HepG2 (cell line): ENCODE measurements around the gene CNIH3.

Source experiments
- ATF2 ChIP-seq: sonication (generic); formaldehyde crosslinking; IDR thresholded peaks from 2 replicates; pipeline ENCODE4 v1.4.0; 2020; ENCODE audit warnings: missing genetic modification reagents
- REST ChIP-seq, 2 experiments: IDR thresholded peaks; 2 replicates each; pipeline ENCODE4 v1.6.1; 2011 to 2012; ENCODE audit warnings: low read length in 2 of 2, borderline replicate concordance in 1 of 2, low read depth in 1 of 2, mild to moderate bottlenecking in 1 of 2, moderate library complexity in 1 of 2
- RFX5 ChIP-seq: IDR thresholded peaks from 2 replicates; pipeline ENCODE4 v1.6.1; 2011; ENCODE audit warnings: low read depth, low read length, improper control_type of control experiment
- ZNF282 ChIP-seq: fragments of 450-650 bp; IDR thresholded peaks from 2 replicates; pipeline ENCODE4 v1.6.1; 2018; ENCODE audit not compliant: partially characterized antibody
- ZNF770 ChIP-seq: sonication (generic); formaldehyde crosslinking; IDR thresholded peaks from 2 replicates; pipeline ENCODE4 v1.5.0; 2020; ENCODE audit warnings: mild to moderate bottlenecking, missing genetic modification reagents

DNA sequence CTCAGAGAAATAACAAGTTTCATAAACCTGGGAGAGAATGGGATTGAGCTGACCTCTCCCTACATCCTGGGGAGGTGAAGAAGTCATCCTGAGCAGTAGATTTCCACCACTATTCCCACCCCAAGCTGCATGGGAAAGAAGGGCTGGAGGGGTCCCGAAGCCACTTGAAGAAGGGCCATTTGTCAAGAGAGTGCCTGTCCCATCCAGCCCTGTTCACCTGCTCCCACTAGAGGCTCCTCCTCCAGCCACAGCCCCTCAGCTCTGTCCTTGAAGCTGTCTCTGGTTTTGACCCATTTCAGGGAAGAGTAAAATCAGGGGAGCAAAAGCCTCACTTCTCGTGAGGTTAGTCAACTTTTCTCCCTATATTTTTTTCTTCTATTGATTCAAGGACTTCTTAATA is 157.5 kb downstream of the CNIH3 start:
- TF ChIP-seq ZNF282, result no peak
- no peak for TF ChIP-seq ATF2 (CRISPR knock-in tag)
- TF ChIP-seq RFX5, result no peak
- TF ChIP-seq REST (IDR thresholded peaks at IDR 0.05; ENCODE audit: borderline replicate concordance in 1 of 2, low read depth in 1 of 2, low read length in 2 of 2), result no peak
- TF ChIP-seq ZNF770 (CRISPR knock-in tag), result no peak
